ENCODE measurements around the gene DIRAS1.
"Not testable (repeated sequence)": the region's sequence is repeated elsewhere in the genome, so short reads cannot be mapped to it uniquely, and the experiment has no call there.

DIRAS1 gene

DNA sequence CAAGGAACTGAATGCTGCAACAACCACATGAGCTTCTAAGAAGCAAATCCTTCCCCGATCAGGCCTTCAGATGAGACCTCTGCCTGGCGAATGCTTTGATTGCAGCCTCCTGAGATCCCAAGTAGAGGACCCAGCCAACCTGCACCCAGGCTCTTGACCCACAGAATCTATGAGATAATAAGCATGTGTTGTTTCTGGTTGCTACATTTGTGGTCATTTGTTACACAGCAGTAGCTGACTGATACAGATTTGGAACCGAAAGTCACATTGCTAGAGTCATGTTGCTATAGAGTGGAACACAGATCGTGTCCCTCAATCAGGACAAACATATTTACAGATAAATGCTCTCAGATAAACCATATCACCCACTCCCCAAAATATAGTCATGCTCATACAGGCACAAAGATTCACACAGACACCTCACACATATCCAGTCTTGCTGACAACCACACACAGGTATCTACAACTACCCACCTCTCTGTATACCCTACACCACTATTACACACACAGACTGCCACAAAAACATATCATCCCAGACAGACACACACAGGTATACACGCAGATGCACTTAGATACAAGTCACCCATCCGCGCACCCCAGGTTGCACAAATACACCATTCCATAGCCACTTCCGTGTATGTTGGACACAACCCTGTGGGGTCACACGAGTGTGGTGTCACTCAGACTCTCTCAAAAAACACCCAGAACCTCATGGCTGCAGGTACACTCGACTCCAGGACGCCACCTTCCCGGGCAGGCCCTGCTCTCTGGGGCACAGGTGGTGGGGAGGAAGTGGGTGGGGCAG is 5.5 kb downstream of the DIRAS1 start:
- H3K4me1 Mint-ChIP-seq (ENCODE audit: low read depth), result peaks cover 12% of the 10 kb centered on the region
- H3K9me3 Mint-ChIP-seq, result peaks cover 6% of the 10 kb centered on the region
- no peak overlapping the region for H3K27ac Mint-ChIP-seq
- H3K27me3 Mint-ChIP-seq, result peaks cover 16% of the 10 kb centered on the region
- no peak for DNase-seq
- H3K4me3 Mint-ChIP-seq, result no peak overlapping the region
- H3K36me3 Mint-ChIP-seq (ENCODE audit: low read depth), result no peaks in the 10 kb centered on the region

- H3K36me3 Mint-ChIP-seq (ENCODE audit: low read depth), result no peaks in the 10 kb centered on the region
- peaks cover 11% of the 10 kb centered on the region for H3K27me3 Mint-ChIP-seq
- H3K4me3 Mint-ChIP-seq, result no peak overlapping the region
- peaks cover 14% of the 10 kb centered on the region for H3K4me1 Mint-ChIP-seq (ENCODE audit: low read depth)
- no peak for DNase-seq
- H3K9me3 Mint-ChIP-seq, result peaks cover 6% of the 10 kb centered on the region
- H3K27ac Mint-ChIP-seq, result no peak overlapping the region
Observed at GRCh38 chr19:2714531-2715269, 6.5 kb downstream of the DIRAS1 start.

- H3K27ac Mint-ChIP-seq; H3K27me3 Mint-ChIP-seq; H3K9me3 Mint-ChIP-seq; DNase-seq; H3K4me3 Mint-ChIP-seq; H3K36me3 Mint-ChIP-seq (ENCODE audit: low read depth): not testable (repeated sequence)
- peaks cover 13% of the 10 kb centered on the region for H3K4me1 Mint-ChIP-seq (ENCODE audit: low read depth)
Observed at GRCh38 chr19:2714102-2714501, 7.1 kb downstream of the DIRAS1 start.

DNA sequence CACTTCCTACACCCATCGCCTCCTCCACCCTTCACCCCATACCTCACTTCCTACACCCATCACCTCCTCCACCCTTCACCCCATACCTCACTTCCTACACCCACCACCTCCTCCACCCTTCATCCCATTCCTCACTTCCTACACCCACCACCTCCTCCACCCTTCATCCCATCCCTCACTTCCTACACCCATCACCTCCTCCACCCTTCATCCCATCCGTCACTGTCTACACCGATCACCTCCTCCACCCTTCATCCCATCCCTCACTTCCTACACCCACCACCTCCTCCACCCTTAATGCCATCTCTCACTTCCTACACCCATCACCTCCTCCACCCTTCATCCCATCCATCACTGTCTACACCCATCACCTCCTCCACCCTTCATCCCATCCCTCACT is 8.0 kb downstream of the DIRAS1 start:
- H3K9me3 Mint-ChIP-seq; DNase-seq; H3K4me3 Mint-ChIP-seq; H3K27ac Mint-ChIP-seq; H3K36me3 Mint-ChIP-seq (ENCODE audit: low read depth); H3K27me3 Mint-ChIP-seq: not testable (repeated sequence)
- H3K4me1 Mint-ChIP-seq (ENCODE audit: low read depth), result peaks cover 13% of the 10 kb centered on the region

DNA sequence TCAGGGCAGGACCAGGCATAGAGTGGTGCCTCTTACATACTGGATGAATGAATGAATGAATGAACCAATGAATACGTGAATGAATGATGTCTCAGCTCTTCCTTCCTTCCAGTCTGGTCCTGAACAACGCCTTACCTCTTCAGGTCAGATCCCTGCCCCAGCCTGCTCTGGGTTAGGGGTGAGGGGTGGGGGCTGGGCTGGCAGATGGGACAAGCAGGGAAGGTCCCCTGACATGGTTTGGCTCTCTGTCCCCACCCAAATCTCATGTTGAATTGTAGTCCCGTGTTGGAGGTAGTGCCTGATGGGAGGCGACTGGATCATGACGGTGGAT is 9.3 kb downstream of the DIRAS1 start:
- Mint-ChIP-seq H3K9me3 (peaks cover 6% of the 10 kb centered on the region), H3K27ac (no peak overlapping the region), H3K36me3 (ENCODE audit: low read depth) (no peaks in the 10 kb centered on the region), H3K27me3 (no peaks in the 10 kb centered on the region), H3K4me3 (no peak overlapping the region), H3K4me1 (ENCODE audit: low read depth) (peaks cover 13% of the 10 kb centered on the region)
- no peak for DNase-seq

DNA sequence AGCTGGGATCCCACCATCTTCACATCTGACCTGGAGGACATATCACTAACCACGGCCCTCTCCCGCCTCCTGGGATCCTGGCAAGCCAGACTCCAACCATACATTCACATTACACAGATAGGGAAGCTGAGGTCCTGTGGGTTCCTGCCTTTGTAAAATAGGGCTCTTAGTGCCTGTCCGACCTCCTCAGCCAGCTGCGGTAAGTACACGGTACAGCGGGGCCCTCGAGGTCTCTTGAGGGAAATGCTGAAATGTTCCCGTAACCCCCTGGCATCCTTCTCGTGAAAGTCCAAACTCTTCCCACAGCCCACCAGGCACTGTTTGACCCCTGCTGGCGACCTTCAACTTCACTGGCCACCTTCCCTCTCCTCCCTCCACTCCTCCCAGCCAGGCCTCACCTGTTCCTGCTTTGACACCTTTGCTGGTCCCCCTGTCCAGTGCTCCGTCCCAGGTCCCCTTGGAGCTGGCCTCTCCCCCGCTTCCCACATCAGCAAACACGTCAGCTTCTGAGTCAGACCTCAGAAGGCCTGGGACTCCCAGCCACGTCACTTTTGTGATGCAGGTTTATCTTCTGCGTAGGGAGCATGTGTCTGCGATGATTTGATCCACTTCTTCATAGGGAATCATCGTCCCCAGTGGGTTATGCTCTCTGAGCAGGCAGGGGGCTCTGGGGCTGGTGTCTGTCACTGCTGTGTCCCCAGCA is 9.8 kb downstream of the DIRAS1 start:
- H3K4me3 Mint-ChIP-seq, result no peak overlapping the region
- no peaks in the 10 kb centered on the region for H3K27me3 Mint-ChIP-seq
- H3K4me1 Mint-ChIP-seq (ENCODE audit: low read depth), result peaks cover 13% of the 10 kb centered on the region
- no peak overlapping the region for H3K27ac Mint-ChIP-seq
- DNase-seq, result no peak
- peaks cover 6% of the 10 kb centered on the region for H3K9me3 Mint-ChIP-seq
- no peaks in the 10 kb centered on the region for H3K36me3 Mint-ChIP-seq (ENCODE audit: low read depth)

- no peak overlapping the region for H3K27ac Mint-ChIP-seq
- H3K4me3 Mint-ChIP-seq, result no peak overlapping the region
- DNase-seq, result no peak
- no peaks in the 10 kb centered on the region for H3K27me3 Mint-ChIP-seq
- peaks cover 15% of the 10 kb centered on the region for H3K4me1 Mint-ChIP-seq (ENCODE audit: low read depth)
- H3K36me3 Mint-ChIP-seq (ENCODE audit: low read depth), result no peaks in the 10 kb centered on the region
- no peaks in the 10 kb centered on the region for H3K9me3 Mint-ChIP-seq
Observed at GRCh38 chr19:2706251-2706650, 14.9 kb downstream of the DIRAS1 start.

DNA sequence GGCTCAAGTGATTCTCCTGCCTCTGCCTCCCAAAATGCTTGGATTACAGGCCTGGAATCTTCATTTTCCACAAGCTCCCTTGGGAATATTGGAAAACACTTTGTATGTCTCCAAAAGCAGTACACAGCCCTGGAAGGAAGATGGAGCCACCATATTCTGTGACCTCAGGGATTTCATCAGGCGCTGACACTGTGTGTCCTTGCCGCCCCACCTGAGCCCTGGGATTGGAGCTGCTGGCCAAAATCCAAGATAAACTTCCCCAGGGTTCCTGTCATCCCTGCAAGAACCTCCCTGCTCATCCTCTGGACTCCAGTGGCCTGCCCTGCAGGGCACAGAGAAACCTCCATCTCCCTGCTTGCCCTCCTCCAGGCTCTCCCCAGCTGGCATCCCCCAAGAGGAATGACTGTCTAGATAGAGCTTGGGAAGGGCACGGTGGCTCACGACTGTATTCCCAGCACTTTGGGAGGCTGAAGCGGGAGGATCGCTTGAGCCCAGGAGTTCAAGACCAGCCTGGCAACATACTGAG is 17.4 kb downstream of the DIRAS1 start:
- no peaks in the 10 kb centered on the region for H3K27me3 Mint-ChIP-seq
- H3K27ac Mint-ChIP-seq, result no peak overlapping the region
- H3K4me3 Mint-ChIP-seq, result no peak overlapping the region
- no peaks in the 10 kb centered on the region for H3K9me3 Mint-ChIP-seq
- H3K36me3 Mint-ChIP-seq (ENCODE audit: low read depth), result no peaks in the 10 kb centered on the region
- peaks cover 27% of the 10 kb centered on the region for H3K4me1 Mint-ChIP-seq (ENCODE audit: low read depth)
- no peak for DNase-seq

DNA sequence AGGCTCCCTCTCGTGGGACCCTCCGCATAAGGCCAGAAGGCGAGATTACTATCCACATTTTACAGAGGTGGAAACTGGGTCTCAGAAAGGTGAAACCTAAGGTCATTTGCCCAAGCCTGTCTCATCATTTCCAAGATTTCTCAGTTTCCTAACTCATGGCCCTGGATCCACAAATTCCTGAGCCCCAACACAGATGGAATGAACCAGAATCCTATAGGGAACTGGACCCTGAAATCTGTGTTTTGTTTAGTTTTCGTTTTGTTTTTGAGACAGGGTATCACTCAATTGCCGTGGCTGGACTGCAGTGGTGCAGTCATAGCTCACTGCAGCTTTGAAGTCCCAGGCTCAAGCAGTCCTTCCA is 18.1 kb downstream of the DIRAS1 start:
- Mint-ChIP-seq H3K4me1 (ENCODE audit: low read depth) (peaks cover 31% of the 10 kb centered on the region), H3K27ac (no peak overlapping the region), H3K9me3 (no peaks in the 10 kb centered on the region), H3K4me3 (peak overlapping the region; percentile 53), H3K36me3 (ENCODE audit: low read depth) (no peaks in the 10 kb centered on the region), H3K27me3 (no peaks in the 10 kb centered on the region)
- no peak for DNase-seq

- H3K9me3 Mint-ChIP-seq, result no peaks in the 10 kb centered on the region
- DNase-seq, result peak; percentile 96
- H3K4me1 Mint-ChIP-seq (ENCODE audit: low read depth), result peaks cover 31% of the 10 kb centered on the region
- no peak within 1 kb of the TSS for H3K27ac Mint-ChIP-seq
- H3K36me3 Mint-ChIP-seq (ENCODE audit: low read depth), result no peaks in the 10 kb centered on the region
- no peaks in the 10 kb centered on the region for H3K27me3 Mint-ChIP-seq
- peak within 1 kb of the TSS; percentile 53 for H3K4me3 Mint-ChIP-seq
Observed at GRCh38 chr19:2702170-2703076, 18.7 kb downstream of the DIRAS1 start, which contains the start of gene GNG7. Gene GNG7, minus strand, starts transcription at chr19:2702694. Its CDS starts 182,006 bp downstream, at chr19:2520688.

DNA sequence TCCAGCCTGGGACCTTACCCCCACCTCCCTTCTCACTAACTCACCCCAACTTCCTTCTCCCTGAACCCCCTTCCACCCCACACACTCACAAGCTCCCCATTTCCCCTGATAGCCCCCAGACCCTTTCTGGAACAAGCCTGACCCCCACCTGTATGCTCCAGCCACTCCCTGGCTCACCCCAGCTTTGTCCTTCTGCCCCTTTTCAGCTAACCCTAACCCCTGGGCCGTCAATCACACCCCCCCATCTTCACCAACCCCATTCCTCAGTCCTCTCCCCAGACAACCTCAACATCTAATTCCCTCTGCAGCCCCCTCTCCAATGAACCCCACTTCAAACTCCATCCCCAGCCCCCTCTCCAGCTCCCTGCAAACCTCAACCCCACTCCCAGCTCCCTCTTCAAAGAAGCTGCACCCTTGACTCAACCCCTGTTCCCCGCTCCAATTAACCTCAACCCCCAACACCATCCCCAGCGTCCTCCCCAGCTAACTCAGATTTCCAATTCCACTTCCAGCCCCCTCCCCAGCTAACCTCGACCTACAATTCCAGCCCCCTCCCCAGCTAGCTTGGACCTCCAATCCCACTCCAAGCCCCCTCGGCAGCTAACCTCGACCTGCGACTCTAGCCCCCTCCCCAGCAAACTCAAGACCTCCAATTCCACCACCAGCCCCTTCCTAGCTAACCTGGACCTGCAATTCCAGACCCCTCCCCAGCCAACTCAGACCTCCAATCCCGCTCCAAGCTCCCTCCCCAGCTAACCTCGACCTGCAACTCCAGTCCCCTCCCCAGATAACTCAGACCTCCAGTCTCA is 19.6 kb downstream of the DIRAS1 start:
- Mint-ChIP-seq H3K4me3 (peak overlapping the region; percentile 44), H3K27ac (no peak overlapping the region), H3K36me3 (ENCODE audit: low read depth) (no peaks in the 10 kb centered on the region), H3K27me3 (no peaks in the 10 kb centered on the region), H3K9me3 (no peaks in the 10 kb centered on the region), H3K4me1 (ENCODE audit: low read depth) (peaks cover 31% of the 10 kb centered on the region)
- DNase-seq, result no peak

DNA sequence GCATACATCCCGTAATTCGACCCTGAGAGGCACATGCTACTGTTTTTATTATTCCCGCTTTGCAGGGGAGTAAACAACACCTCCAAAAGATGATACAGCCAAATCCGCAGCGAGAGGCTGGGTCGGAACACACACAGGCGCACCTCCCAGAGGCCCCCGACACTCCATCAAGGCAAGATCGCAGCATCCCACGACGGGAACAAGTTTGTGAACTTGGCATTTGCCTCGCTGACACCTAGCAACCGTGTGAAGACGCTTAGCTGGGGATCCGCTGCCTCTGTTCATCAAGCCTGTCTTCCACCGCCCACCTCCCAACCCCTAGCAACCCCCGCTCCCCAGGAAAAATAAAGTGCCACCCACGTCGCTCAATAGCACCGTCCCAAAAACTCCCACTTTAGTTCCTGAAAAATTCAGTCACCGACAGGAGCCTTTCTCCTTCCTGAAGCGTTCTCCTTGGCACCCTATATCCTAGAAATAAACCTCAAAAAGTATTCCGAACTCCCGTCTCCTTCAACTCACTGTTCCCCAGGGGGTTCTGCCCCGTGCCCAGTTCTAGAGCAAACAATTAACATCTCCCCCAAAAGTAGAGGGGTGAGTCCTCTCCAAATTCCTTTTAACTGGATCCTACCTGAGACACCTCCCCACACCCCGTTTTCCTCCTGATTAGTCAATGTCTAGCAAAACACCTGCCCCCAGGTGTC is 20.4 kb downstream of the DIRAS1 start:
- no peaks in the 10 kb centered on the region for H3K9me3 Mint-ChIP-seq
- no peaks in the 10 kb centered on the region for H3K27me3 Mint-ChIP-seq
- no peak overlapping the region for H3K27ac Mint-ChIP-seq
- peaks cover 31% of the 10 kb centered on the region for H3K4me1 Mint-ChIP-seq (ENCODE audit: low read depth)
- no peaks in the 10 kb centered on the region for H3K36me3 Mint-ChIP-seq (ENCODE audit: low read depth)
- no peak for DNase-seq
- no peak overlapping the region for H3K4me3 Mint-ChIP-seq
